ENCODE results near the gene MDH1.
"Not testable (repeated sequence)": the region's sequence is repeated elsewhere in the genome, so short reads cannot be mapped to it uniquely, and the experiment has no call there.

The MDH1 gene

DNA sequence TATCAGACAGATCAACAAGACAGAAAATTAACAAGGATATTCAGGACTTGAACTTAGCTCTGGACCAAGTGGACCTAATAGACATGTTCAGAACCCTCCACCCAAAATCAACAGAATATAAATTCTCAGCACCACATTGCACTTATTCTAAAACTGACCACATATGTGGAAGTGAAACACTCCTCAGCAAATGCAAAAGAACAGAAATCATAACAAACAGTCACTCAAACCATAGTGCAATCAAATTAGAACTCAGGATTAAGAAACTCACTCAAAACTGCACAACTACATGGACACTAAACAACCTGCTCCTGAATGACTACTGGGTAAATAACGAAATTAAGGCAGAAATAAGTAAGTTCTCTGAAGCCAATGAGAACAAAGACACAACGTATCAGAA lies 35.0 kb downstream of the MDH1 start:
- not testable (repeated sequence) for H3K27ac ChIP-seq, H3K4me3 ChIP-seq

DNA sequence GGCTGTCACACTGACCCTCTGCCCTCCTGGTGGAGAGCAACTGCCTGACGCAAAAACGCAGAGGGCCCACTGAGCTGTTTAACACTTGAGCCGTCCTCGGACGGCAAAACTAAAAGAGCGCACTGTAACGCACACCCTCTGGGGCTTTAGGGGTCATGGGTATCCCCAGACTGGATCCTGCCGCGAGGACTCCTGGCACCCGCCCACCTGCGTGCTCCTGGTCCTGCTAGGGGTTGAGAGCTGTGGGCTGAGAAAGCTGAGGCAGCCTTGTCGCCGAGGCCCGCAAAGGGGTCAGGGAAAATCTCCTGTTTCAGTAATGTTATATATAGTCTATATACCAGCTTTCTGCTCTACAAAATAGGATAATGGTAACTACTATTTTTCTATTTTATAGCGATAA lies 39.1 kb downstream of the MDH1 start:
- no peak overlapping the region for H3K4me3 ChIP-seq
- H3K27ac ChIP-seq = no peak overlapping the region

DNA sequence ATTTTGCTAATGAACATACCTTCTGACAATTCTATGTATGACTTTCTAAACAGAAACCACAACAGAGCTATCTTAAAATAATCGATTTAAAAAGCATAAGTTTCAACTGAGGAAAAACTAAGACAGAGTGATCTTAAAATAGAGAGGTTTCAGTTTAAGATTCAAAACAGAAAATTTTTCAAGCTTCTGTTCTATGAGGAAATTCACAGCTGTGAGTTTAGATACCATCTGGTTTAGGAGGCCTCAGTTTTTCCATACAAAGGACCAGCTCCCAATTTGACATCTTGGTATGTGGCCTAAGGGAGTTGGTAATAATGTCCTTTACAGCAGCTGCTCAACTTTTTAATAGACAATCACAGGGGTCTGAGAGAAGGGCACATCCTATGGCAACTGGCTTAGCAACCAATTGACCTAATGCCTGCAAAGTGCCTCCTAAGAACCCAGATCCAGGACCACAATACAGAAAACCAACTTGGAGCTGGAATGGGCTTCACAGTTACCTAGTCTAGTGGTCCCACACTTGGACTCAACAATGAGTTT lies 39.7 kb downstream of the MDH1 start:
- H3K4me3 ChIP-seq = no peak overlapping the region
- no peak overlapping the region for H3K27ac ChIP-seq

DNA sequence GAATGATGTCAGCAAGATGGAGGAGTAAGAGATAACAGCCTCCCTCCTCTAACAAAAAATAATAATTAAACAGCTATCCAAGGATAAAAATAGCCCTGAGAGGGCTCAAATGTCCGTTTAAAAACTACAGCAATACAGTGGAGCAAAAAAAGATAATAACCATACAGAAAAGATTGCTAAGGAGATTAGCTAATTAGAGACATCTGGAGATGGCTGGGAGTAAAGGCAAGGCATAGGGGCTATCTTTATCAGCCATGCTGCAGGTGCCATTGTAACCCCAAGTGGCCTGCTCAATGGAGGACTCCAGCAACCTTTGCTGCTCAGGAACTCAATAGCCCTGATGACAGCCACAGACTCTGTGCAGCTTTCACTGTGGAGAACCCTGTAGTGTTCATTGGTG lies 42.7 kb downstream of the MDH1 start:
- H3K4me3 ChIP-seq = no peak overlapping the region
- no peak overlapping the region for H3K27ac ChIP-seq

DNA sequence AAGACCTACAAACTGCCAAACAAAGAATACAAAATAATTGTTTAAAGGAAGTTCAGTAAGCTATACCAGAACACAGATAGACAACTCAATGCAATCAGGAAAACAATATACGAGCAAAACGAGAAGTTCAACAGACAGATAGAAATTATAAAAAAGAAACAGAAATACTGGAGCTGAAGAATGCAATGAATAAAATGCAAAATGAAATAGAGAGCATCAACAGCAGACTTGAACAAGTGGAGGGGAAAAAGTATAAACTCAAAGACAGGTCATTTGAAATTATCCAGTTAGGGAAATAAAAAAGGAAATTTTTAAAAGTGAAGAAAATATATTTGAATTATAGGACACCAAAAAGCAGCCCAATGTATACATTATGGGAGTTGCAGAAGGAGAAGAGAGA lies 43.6 kb downstream of the MDH1 start:
- Histone ChIP-seq H3K27ac (no peak overlapping the region), H3K4me3 (no peak overlapping the region)

DNA sequence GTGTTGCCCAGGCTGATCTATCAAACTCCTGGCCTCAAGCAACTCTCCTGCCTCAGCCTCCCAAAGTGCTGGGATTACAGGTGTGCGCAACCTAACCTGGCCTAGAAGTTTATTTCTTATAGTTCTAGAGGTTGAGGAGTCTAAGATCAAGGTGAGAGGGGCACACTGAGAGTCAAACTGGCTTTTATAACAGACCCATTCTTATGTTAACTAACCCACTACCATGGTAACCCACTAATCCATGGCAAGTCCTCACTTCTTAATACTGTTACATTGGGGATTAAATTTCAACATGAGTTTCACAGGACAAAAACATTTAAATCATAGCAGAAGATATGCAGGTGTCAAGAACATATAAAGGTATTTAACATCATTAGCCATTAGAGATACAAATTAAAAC lies 50.6 kb downstream of the MDH1 start:
- Histone ChIP-seq H3K4me3 (no peak overlapping the region), H3K27ac (no peak overlapping the region)

DNA sequence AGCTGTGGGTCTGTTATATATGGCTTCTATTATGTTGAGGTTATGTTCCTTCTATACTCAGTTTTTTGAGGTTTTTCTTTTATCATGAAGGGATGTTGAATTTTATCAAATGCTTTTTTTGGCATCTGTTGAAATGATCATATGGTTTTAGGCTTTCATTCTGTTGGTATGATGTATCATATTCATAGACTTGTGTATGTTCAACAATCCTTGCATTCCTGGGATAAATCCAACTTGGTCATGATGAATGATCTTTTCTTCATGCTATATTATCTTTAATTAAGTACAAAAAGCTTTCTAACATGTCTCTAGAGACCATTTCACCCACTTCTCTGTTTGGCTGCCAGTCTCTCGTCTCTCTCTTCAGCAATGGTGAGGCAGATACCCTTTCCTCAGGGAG lies 54.2 kb downstream of the MDH1 start:
- H3K4me3 ChIP-seq = no peak overlapping the region
- H3K27ac ChIP-seq = no peak overlapping the region

DNA sequence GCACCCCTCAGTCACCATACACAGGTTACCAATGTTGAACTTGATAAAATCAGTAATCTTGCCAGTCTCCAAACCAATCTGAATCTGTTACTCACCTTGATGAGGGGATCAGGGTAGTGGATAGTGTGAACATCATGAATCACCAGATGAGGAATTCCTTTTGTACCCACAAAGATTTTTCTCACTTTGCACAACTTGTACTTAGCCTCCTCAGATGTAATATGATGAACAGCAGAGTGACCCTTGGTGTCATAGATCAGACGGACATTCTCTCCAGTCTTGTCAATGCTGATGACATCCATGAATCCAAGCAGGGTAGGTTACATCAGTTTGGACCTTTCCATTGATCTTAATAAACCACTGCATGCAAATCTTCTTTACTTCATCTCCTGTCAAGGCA lies 54.7 kb downstream of the MDH1 start:
- no peak overlapping the region for H3K4me3 ChIP-seq
- H3K27ac ChIP-seq = no peak overlapping the region

DNA sequence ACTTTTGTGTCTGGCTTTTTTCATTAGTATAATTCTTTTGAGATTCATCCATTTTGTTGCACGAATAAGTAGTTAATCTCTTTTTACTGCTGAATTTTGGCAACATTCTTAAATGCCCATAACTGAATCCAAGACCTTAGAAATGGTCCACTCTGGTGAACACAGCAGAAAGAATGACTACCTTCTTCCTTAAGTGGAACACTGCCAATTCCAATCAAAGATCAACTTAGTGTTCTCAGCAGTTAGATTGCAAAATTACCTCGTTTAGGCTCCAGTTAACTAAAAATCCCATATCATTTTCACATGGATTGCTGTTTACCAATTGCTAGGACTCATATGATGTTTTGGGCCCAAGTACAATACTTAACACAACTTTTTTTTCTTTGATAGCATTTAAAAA lies 59.9 kb downstream of the MDH1 start:
- Histone ChIP-seq H3K27ac (no peak overlapping the region), H3K4me3 (no peak overlapping the region)

DNA sequence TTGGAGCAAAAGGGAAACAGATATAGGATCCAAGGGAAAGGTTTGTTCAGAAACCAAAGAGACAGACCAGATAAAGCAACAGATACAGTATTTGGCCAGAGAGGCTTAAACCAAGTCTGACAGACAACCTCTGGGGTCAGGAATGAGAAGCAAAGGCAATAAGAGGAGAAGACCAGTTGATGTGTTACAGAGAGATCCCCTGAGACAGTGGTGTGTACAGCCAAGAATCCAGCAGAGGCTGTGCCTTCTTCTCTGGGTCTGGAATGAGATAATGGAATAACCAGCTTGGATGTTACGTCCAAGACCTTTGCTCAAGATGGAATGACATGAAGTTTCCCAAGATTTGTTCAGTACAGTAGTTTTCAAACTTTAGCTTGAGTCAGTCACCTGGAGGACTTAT lies 61.1 kb downstream of the MDH1 start:
- Histone ChIP-seq H3K4me3 (no peak overlapping the region), H3K27ac (no peak overlapping the region)

DNA sequence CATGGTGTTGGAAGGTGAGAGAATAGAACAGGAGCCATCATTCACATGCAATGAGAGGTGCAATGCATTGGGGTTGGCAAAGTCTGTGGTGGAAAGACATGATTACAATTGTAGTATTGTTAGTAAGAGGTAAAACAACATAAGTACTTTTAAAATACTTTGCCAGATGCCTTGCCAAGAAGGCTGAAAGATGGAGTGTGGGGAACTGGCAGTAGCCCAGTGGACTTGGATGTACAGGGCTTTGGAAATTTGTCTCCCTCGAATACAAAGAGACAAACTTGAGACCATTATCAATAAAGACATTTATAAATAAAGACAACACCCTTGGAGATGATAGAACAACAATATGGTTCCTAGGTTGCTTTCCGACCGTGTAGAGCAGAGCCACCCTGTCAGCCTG lies 62.0 kb downstream of the MDH1 start:
- Histone ChIP-seq H3K4me3 (no peak overlapping the region), H3K27ac (no peak overlapping the region)

DNA sequence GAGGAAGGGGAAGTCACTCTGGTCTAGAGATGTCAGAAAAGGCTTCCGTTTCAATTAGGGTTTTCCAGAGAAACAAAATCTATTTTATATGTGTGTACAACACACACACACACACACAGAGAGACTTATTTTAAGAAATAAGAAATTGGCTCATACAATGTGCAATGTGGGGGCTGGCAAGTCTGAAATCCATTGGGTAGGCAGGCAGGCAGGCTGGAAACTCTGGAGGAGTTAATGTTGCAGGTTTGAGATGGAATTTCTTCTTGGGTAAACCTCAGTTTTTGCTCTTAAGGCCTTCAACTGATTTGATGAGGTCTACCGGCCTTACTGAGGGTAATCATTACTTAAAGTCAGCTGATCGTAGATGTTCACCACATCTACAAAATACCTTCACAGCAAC lies 62.6 kb downstream of the MDH1 start:
- no peak overlapping the region for H3K27ac ChIP-seq
- H3K4me3 ChIP-seq = no peak overlapping the region

DNA sequence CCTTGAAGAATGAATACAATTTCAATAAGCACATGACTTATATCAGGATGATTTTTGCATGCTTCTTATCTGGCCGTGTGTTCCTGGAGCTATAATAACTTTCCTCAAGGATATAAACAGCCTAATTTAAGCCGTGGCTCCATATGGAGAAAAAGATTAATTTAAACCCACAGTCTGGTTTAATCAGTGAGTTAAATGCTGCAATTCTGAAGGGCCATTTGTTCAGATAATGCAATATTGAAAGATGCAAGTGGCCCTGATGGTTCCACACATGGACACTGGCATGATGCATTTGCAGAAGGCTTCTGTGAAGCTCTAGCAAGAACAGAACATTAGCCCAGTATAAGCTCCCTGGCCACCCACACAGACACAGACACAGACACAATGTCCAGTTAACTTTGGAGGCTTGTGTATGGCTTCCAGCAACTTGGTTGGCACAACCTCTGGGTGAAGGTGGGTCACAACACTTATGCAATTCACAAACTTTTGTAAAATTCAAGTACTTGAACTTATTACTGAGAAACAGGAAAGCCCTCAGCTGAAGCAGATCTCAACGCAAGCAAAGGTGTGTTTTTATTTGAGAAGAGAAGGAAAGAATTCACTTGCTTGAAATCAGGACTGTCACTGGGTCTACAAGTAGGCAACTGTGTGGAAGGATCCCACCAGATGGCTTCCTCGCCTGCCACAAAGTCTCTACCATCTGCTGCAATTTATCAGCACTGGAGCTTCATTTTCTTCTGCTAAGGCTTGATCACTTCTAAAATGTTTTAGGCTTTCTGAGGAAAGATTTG lies 63.3 kb downstream of the MDH1 start:
- Histone ChIP-seq H3K4me3 (no peak overlapping the region), H3K27ac (no peak overlapping the region)

DNA sequence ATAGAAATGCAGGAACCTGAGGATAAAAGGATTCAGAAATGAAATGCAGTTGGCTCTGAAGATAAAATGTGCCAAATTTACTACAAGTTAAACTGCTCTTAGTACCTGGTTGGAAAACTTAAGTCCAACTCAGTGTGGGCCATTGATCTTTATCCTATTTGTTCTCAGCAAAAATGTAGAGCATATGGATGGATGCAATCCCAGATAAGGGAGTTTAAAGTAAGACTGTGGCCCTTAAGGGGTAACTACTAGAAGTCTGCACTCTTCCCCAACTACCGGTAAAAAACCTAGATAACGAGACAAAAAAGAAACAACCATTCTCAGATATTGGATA lies 63.9 kb downstream of the MDH1 start:
- no peak overlapping the region for H3K27ac ChIP-seq
- no peak overlapping the region for H3K4me3 ChIP-seq

DNA sequence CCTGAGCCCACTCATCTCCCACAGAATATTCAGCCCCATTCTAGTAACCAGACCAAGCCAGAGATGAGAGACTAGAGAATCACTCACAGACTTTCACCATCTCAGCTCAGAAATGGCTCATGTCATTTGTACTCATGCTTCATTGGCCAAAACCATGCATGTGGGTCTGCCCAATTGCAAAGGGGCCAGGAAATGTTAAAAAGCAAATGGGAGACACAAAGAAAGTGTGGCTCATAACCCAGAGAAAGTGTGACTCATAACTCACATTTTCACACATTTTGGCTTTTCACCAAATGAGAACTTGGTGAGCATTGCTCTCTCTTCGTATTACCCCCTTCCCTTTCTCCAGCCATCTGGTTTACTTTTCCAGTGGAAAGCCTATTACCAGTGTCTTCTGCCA lies 66.2 kb downstream of the MDH1 start:
- H3K4me3 ChIP-seq = no peak overlapping the region
- H3K27ac ChIP-seq = no peak overlapping the region

Measured in skin epidermis (tissue), 12 donors.